Measurements from ENCODE around the gene PIP5KL1.

PIP5KL1 gene, protein sequence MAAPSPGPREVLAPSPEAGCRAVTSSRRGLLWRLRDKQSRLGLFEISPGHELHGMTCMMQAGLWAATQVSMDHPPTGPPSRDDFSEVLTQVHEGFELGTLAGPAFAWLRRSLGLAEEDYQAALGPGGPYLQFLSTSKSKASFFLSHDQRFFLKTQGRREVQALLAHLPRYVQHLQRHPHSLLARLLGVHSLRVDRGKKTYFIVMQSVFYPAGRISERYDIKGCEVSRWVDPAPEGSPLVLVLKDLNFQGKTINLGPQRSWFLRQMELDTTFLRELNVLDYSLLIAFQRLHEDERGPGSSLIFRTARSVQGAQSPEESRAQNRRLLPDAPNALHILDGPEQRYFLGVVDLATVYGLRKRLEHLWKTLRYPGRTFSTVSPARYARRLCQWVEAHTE

DNA sequence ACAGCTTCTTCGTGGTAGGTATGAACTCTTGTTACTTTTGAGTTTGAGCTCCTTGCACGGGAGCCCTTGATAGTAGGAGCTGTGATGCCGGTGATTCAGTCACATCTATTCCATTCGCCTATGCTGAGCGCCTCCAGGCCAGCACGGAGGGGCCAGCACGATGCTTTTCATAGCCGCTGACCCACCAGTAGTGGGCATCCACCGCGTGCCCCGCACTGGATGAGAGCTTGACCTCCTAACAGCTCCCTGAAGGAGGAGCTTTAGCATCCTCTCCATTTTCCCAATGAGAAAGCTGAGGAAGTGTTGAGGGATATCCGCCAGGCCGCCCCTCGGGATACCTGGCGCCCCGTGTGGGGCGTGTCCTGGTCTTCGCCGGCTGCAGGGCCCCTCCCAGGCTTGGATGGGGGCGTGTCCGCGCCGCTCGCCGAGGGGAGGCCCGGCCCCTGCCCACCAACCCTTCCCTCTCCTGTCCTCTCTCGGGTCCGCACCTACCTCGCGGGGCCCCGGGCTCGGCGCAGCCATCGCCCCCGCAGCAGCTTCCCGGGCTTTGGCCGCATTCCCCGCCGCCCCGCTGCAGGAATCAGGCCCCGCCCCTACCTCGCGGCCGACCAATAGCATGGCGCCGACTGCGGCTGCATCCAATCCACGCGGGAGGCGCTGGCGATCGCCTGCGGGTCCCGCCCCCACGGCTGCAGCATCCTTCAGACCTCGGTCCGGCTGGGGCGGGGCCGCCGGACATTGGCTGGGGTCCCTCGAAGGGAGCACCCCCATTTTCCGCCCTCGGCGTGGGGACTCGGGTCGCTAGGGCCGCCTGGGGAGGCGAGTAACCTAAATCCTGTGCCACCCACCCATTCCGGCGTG is at the start of gene PIP5KL1:
TSS of gene PIP5KL1 (minus strand) at position 547 of the 861 bp plus-strand sequence. CDS start at position 522, 25 bp downstream.
- DNase-seq, result peak; percentile 68

DNA sequence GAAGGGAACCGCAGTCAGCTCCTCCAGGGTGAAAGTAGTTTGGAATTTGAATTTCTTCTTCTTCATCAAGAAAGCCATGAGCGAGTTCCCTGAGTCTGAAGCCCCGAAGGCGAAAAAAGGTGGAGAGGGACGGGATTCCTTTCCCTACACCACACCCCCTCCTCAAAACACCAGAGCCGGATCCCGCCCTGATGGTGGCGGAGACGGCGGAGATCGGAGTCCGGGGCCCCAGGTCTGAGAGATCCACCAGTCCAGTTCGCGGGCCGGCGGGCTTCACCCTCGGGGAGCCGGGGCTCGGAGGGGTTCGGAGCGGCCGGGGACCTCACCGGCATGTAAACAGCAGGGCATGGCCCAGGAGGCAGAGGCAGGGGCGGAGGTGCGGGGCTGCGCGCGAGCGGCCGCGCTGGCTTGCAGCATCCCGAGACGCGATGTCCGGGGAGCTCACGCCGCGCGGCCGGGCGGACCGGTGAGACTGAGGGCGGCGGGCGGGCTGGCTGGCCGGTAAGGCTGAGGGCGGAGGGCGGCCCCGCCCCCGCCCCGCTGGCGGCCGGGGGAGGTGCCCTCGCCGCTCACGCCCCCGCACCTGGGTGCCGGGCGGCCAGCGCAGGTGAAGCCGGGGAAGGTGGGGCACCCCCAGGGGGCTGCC is 49.6 kb upstream of the PIP5KL1 start:
- DNase-seq, result peak; percentile 59

DNA sequence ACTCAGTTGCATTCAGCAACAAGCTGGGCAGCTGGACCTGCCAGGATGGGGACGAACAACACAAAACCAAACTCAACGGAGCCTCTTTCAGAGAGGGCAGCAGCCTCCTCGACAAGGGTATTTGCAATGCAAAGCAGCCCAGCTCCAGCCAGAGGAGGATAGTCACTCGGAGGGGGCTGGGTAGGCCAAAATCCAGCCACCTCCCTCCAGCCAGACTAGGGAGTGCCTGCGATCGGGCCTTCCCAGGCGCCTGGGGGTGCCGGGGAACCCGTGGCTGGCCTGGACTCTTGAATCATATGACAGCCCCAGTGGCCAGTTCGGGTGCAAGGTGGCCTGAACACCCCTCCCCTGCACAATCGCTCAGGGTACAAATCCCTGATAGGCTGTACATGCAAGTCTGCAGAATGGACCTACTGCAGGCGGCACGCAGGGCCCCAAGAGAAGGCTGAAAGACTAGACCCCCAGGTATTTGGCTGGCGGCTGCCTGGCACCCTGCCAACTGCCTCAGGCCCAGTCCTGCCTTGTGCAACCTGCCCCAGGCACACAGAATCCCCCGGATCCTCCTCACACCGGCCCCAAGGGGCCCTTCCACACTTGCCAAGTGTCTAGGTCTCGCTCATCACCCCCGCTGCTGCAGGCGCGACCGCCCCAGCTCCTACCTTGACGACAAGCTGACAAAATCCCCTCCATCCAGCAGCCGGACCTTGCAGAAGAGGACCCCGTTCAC is 48.9 kb upstream of the PIP5KL1 start:
- DNase-seq, result no peak

DNA sequence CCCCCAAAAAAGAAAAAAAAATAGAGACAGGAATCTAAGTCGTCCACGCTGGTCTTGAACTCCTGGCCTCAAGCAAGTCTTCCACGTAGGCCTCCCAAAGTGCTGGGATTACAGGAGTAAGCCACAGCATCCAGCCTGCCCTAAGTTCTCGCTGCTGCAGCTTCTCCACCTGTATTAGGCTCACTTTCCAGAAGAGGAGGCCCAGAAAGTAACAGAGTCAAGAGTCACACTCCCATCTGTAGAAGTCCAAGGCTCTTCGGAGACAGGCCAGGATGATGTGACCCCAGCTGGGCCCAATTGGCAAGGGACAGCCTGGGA is 48.4 kb upstream of the PIP5KL1 start:
- no peak for DNase-seq

DNA sequence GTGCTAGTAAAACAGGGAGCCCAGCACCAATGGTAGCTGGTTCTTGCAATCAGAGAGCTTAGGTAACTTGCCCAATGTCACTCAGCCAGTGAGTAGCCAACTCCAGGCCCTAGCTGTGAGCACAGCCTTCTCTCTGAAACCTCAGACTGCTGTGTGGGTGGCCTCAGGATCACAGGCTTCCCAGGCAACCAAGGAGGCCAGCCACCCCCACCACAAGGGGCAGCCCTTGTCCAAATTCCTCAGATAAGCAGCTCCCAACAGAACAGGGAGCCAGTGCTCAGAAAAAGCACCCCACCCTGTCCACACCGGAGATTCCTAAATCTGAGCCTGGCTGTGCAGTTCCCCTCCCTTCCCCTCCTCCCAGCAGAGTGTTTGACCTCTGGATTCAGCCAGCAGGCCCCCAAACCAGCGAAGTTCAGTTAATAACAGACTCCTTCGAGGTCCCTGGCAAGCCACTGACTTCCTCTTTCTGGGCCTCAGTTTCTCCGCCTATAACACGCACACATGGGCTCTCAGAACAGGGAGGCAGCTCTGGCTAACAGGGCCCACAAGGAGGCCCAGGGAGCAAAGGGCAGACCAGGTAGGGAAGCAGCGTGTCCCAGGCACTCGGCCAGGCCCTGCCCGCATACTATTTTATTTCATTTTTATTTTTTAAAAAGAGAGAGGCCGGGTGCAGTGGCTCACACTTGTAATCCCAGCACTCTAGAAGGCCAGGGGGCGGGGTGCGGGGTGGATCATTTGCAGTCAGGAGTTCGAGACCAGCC is 47.5 kb upstream of the PIP5KL1 start:
- no peak for DNase-seq

DNA sequence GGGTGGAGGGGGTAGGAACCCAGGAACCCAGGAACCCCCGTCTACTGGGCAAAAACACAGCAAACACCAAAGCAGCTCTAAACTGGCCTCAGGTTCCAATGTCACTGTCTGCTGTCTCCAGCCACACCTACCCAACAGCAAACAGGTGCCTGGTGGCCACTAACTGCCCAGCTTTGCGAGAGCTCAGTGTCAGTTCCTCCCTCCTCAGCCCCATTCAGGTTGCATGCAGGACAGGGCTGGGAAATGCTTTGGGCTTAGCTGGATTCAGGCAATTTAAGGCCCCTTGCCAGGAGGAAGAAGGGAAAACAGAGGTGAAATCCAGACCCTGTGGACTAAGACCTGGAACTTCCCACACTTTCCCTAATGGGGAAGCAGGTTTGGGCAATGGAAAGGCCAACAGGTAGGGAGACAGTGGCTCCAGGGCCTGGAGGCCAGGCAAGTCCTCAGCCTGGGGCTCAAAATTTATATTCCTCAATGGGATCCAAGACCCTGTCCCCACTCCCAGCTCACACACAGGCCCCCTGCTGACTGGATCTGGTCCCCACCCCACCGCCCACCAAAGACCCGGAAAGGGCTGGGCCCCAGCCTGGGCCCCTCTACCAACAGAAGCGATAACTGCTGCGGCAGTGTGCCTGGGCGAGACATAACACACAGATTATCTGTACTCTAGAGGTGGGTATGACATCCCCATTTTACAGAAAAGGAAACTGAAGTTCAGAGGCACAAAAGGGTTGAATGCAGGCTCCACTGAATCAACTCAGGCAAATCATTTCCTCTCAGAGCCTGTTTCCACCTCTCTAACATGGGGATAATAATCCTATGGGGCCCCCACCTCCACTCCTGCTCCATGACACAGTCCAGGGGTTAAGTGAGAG is 46.7 kb upstream of the PIP5KL1 start:
- DNase-seq, result no peak

DNA sequence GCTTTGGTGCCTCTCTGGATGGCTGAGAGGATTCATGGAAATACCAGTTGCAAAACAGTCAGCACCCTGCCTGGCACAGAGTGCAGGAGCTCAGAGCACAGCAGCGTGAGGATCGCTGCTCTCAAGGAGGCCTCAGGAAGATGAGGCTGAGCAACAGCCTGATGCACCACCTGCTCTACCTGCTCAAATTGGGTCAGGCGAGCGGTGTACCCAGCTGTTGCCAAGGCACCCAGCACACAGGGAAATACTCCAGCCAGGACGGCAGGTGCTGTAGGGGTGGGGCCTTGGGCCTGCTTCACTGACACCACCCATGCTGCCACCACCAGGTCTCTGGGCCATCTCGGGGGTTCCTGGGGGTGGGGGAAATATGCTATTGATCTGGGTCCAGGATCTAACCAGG is 45.9 kb upstream of the PIP5KL1 start:
- DNase-seq, result no peak

DNA sequence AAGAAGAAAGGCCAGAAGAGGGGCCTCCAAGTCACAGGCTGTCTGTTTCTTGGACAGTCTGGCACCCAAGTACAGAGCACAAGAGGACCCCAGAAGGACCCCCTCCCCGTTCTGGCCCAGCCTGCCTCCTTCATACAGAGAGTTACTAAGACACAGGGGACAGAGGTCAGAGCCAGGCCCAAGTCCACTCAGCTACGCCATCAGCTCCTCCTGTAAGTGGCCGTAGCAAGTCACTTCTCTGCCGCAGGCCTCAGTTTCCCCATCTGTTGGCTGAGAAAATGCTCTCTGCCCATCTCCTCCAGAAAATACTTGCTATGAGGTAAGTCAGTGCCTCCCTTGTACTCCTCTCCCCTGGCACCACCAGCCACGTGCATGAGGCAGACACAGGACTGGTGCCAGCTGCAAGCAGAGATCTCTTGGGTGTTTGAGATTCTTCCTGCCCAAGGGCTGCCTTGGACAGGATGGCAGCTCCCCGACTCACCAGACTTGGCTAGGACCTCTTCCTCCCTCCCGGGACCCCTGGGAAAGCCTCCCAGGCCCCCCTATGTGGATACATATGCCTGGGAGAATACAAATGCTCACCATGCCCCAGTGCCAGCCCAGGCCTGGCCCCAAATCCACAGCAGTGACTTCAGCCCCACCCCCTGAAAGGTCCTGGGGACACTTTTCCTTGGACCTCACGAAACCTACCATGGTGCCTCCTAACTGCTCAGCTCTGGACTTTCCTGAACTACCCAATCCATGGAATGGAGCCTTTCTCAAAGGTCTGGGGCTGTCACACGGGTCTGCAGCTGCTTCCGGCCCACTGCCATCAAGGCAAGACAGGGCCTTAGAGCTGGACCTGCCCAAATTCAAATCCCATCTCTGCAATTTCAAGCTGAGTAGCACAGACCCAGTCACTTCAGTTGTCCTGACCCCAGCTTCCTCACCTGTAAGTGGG is 45.1 kb upstream of the PIP5KL1 start:
- no peak for DNase-seq

DNA sequence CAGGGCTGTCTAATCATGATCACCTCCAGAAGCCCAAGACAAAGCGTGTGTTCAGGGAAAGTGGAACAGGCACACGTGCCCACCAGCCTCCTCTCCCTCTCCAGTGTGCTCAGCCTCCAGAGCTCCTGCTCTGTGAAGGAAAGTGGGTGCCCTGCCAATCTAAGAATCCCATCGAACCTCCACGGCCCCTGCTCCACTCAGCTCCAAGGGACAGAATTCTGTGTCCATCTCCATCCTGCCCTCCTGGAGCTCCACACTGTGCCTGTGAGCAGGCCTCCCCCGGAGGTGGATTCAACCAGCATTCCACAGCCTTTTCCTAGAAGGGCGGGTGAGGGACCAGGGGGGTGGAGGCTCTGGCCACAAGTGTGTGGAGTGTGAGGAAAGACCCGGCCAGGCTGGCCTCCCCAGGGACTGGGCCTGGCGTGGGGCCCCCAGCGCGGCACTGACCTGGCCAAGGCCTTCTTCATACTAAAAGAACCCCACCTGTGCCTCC is 44.2 kb upstream of the PIP5KL1 start:
- no peak for DNase-seq

DNA sequence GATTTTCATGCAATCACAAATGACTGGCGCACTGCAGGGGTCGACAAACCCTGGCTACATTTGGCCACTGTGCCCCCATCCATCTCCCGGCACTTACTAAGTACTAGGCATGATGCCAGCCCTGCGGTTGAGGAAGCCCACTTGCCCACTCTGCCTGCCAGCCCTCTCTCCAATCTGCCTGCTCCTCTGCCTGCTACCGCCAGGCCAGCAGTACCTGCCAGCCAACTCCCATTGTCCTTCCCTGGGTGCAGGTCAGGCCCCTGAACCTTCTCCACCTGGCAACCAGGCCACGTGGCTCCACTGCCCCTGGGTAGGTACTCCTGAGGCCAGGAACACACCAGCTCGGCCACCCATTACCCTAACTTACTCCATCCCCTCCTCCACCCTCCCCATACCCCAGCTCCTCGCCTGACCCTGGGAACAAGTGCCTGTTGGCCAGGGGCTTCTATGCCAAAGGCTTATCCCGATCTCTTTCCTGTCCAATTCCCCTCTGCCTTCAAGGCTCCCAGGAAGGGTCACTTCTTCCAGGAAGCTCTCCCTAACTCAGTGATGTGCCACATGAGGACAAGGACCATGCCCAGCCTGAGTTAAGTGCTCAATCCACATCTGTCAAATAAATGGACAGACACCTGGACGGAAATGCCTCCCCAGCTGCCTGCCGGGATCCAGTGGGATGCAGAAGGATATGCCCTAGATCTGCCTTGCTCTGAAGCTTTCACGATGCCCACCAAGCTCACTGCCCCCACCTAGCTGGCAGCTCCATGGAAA is 43.6 kb upstream of the PIP5KL1 start:
- no peak for DNase-seq

DNA sequence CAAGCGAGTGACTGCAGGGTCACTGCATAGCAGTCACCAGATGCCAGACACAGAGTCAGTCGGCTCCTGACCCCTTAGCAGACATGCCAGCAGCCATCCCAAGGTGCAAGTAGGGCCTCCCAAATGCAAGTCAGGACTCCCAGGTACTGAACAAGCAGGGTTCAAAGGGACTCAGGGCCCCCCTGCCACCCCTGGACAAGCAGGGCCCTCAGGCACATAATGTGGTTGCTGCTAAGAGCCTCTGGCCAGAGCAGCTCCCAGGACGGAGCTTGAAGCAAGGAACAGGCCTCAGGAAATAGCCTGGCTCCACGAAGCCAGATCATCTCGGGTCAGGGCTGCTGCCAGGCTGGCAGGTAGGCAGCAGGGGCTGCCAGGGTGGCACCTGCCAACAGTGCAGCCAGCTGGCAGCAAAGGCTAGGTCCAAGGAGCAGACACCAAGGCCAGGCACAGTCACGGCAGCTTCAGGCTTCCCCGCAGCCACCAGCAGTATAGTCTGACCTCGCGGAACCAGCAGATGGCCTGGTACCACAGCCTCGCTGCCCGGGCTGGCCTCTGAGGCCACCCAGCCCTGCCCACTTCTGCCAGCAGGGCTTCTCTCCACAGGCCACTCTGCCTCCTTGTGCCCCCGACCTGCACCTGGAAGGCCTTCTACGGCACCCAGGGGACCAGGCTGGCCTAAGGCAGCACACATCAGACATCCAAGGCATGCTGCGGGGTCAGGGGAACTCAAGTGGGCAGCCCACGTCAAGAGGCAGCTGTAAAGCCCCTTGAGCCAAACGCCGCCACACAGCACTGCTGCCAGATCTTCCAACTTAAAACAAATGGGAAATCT is 42.8 kb upstream of the PIP5KL1 start:
- DNase-seq, result no peak

DNA sequence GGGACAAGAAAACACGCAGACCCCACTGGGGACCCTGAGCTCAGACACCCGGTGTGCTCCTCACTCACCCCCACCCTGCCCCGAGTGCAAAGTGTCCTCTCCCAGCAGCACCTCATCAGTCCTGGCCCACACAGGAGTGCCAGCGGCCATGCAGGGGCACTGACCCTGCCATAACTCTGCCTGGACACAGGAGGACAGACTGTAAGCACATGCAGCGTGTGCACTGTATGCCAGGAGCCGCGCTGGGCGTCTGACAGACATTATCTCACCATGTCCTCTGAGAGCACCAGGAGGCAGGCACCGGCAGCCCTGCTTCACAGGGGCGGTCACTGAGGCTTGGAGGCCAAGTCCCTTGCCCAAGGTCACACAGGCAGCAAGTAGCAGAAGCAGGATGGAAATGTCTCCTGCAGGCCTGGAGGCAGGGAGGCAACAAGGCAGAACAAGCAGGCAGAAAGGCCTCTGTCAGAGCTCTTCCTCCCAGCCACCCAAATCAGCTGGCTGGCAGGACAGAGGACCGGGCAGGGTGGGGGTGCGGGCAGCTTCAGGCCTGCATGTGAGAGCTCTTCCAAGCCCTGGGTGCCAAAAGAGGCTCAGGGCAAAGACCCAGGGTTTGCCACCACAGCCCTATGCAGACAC is 41.8 kb upstream of the PIP5KL1 start:
- DNase-seq, result no peak

DNA sequence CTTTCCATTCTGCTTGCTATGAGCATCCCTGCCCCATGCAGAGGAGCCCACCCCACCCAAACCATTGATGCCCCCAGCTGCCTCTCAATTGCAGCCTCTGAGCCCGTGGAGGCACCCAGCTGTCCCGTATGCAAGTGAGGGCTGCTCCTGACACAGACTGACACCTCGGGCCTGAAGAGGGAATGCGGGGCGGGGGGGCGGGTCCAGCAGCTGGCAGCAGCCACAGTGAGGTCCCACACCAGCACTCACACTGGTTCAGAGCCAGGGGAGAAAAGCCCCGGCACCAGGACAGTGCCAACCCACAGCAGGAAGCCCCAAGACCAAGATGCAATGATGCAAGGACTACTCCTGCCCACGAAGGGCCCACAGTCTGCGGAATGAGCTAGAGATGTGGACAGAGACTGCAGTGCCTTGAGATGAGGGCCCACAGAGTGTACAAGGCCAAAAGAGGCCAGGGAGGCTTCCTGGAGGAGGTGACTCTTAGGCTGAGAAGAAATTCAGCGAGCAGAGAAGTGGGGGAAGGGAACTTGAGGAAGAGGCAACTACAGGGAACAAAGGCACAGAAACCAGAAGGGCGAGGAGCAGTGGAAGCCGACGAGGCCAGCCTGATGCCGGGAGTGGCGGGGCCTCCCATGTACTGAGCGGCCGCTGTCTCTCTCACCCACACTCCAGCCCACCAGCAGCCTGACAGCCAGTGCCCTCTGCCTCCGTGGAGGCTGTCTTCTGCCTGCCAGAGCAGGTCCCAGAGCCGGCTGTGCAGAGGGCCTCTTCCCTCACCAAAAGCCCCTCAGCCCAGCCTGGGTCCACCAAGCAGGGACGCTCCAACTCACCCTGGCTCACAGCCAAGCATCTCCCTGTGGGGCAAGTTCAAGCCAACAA is 41.0 kb upstream of the PIP5KL1 start:
- DNase-seq, result no peak

DNA sequence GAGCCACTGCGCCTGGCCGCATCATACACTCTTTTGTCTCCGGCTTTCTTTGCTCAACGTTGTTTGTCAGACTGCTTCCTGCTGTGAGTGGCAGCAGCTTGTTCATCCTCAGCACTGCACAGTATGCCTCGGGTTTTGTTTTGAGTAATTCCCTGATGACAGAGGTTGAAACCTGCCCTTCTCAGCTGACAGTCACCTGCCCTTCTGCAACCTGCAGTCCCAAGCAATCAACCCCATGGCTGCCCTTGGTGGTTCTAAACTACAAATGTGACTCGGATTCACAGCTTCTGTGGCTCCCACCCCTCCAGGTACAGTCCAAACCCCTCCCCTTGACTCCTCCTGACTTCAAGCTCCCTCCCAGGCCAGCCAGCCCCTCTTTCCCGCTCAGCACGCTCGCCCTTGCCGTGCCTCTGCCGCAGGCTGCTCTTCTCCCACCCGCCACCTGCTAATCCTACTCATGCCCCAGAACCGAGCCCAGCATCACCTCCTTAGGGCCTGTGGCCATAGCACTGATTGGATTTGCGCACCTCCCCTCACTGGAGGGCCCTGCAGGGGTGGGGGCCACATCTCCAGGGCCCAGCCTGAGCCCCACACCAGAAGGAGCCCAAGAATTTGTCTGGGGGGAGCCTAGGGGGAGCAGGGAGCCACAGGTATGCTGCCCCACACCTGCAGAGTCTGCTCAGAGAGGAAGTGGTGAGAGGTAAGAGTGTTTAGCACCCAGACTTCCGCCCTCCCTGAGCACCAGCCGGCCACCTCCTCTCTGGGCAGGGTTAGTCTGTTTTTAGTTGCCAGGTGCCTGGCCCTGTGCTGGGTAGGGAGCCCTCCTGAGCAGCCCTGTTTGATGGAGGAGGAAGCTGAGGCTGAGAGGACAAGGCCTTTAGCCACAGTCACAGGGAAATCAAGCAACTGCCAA is 40.1 kb upstream of the PIP5KL1 start:
- peak; percentile 52 for DNase-seq

DNA sequence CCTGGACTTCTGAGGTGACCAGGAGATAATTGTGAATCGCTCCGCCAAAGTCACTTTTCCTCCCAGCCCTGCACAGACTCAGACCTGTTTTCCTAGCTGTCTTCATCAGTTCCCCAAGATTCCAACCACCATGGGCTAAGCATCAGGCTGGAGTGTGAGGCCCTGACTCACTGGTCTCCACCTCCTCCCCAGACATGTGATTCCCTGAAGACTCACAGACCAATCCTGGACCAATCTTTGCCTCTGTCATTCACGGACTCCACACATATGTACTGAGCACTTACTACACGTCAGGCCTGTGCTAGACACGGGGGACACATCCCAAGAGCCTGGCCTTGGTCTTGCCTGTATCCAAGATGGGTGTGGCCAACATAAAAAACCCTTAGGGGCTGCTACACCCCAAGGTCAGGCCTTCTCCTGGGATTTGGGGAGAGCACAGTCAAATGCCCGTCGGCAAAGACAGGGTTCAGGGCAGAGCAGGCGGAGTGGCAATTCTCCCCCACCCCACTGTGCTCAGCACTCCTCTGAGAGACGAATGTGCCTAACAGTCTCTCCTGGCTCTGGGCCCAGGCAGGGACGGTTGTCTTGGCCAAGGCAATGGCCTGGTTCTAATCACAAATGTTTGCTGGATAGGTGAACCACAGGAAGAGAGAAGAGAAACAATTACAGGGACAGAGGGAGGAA is 38.3 kb upstream of the PIP5KL1 start:
- DNase-seq, result no peak

Measured in activated CD8-positive, alpha-beta memory T cell treated with anti-CD3 and anti-CD28 coated beads, Interleukin-2, amount 50 U/mL, for 4 hours (primary cell).